Stimulated activated memory B cell treated with anti-CD40 and anti-IgM and Interleukin-4, amounts not matched to agents 10 μg/mL and 1 μg/mL and 100 μg/mL, for 72 hours (primary cell): Measurements from ENCODE around the gene FHIT.
A peak's percentile ranks its signal among the peaks of the same experiment; 100 is the strongest.

ENCODE experiments used
- ATAC-seq: fragments of 150-1000 bp; cut with Tn5 transposase; 2 replicates; pipeline ENCODE4 v1.10.0; 2021
- H3K27ac Mint-ChIP-seq: one replicate; pipeline ENCODE4 v1.8.0; 2022; ENCODE audit warnings: mild to moderate bottlenecking, mixed read lengths
- H3K27me3 Mint-ChIP-seq: one replicate; pipeline ENCODE4 v1.8.0; 2022; ENCODE audit warnings: mixed read lengths
- H3K36me3 Mint-ChIP-seq: one replicate; pipeline ENCODE4 v1.8.0; 2022; ENCODE audit warnings: mixed read lengths
- H3K4me1 Mint-ChIP-seq: one replicate; pipeline ENCODE4 v1.8.0; 2022; ENCODE audit warnings: mixed read lengths
- H3K4me3 Mint-ChIP-seq: one replicate; pipeline ENCODE4 v1.8.0; 2022; ENCODE audit warnings: mild to moderate bottlenecking, moderate library complexity, mixed read lengths
- H3K9me3 Mint-ChIP-seq: one replicate; pipeline ENCODE4 v1.8.0; 2022; ENCODE audit warnings: mixed read lengths

FHIT gene

GRCh38 chr3:60844256-60844655, 407.0 kb downstream of the FHIT start:
- Mint-ChIP-seq H3K27ac (no peak overlapping the region), H3K27me3 (no peaks in the 10 kb centered on the region), H3K36me3 (no peaks in the 10 kb centered on the region), H3K4me3 (no peak overlapping the region), H3K9me3 (no peaks in the 10 kb centered on the region), H3K4me1 (no peaks in the 10 kb centered on the region)
- ATAC-seq, result no peak

GRCh38 chr3:60841355-60841754, 409.9 kb downstream of the FHIT start:
- Mint-ChIP-seq H3K9me3 (no peaks in the 10 kb centered on the region), H3K4me1 (no peaks in the 10 kb centered on the region), H3K4me3 (no peak overlapping the region), H3K27ac (no peak overlapping the region), H3K27me3 (no peaks in the 10 kb centered on the region), H3K36me3 (no peaks in the 10 kb centered on the region)
- ATAC-seq, result no peak

- Mint-ChIP-seq H3K27me3 (no peaks in the 10 kb centered on the region), H3K4me3 (no peak overlapping the region), H3K36me3 (no peaks in the 10 kb centered on the region), H3K4me1 (no peaks in the 10 kb centered on the region), H3K27ac (no peak overlapping the region), H3K9me3 (peaks cover 2% of the 10 kb centered on the region)
- ATAC-seq, result no peak
These were observed 412.0 kb downstream of the FHIT start for GRCh38 chr3:60839246-60839645.

GRCh38 chr3:60835796-60836195, 415.5 kb downstream of the FHIT start:
- ATAC-seq, result no peak
- Mint-ChIP-seq H3K27ac (no peak overlapping the region), H3K36me3 (no peaks in the 10 kb centered on the region), H3K4me1 (no peaks in the 10 kb centered on the region), H3K9me3 (peaks cover 2% of the 10 kb centered on the region), H3K27me3 (no peaks in the 10 kb centered on the region), H3K4me3 (no peak overlapping the region)

GRCh38 chr3:60829058-60829457, 422.2 kb downstream of the FHIT start:
- H3K9me3 Mint-ChIP-seq, result peaks cover 3% of the 10 kb centered on the region
- no peaks in the 10 kb centered on the region for H3K27me3 Mint-ChIP-seq
- H3K4me1 Mint-ChIP-seq, result no peaks in the 10 kb centered on the region
- peaks cover 10% of the 10 kb centered on the region for H3K36me3 Mint-ChIP-seq
- H3K27ac Mint-ChIP-seq, result no peak overlapping the region
- H3K4me3 Mint-ChIP-seq, result no peak overlapping the region
- ATAC-seq, result no peak

- Mint-ChIP-seq H3K27ac (no peak overlapping the region), H3K36me3 (peaks cover 20% of the 10 kb centered on the region), H3K4me1 (no peaks in the 10 kb centered on the region), H3K9me3 (peaks cover 6% of the 10 kb centered on the region), H3K27me3 (no peaks in the 10 kb centered on the region), H3K4me3 (no peak overlapping the region)
- no peak for ATAC-seq
These were observed 423.6 kb downstream of the FHIT start for GRCh38 chr3:60827666-60828065.

GRCh38 chr3:60826511-60826910, 424.7 kb downstream of the FHIT start:
- Mint-ChIP-seq H3K9me3 (peaks cover 6% of the 10 kb centered on the region), H3K4me3 (no peak overlapping the region), H3K36me3 (peaks cover 25% of the 10 kb centered on the region), H3K27ac (no peak overlapping the region), H3K4me1 (no peaks in the 10 kb centered on the region), H3K27me3 (no peaks in the 10 kb centered on the region)
- no peak for ATAC-seq

- peaks cover 1% of the 10 kb centered on the region for H3K36me3 Mint-ChIP-seq
- H3K9me3 Mint-ChIP-seq, result peaks cover 6% of the 10 kb centered on the region
- no peak overlapping the region for H3K4me3 Mint-ChIP-seq
- no peaks in the 10 kb centered on the region for H3K4me1 Mint-ChIP-seq
- H3K27ac Mint-ChIP-seq, result no peak overlapping the region
- no peaks in the 10 kb centered on the region for H3K27me3 Mint-ChIP-seq
- ATAC-seq, result peak; percentile 63
These were observed 438.8 kb downstream of the FHIT start for GRCh38 chr3:60812502-60812901.

- Mint-ChIP-seq H3K9me3 (peaks cover 3% of the 10 kb centered on the region), H3K27ac (no peak overlapping the region), H3K36me3 (no peaks in the 10 kb centered on the region), H3K27me3 (no peaks in the 10 kb centered on the region), H3K4me3 (no peak overlapping the region), H3K4me1 (no peaks in the 10 kb centered on the region)
- no peak for ATAC-seq
These were observed 440.4 kb downstream of the FHIT start for GRCh38 chr3:60810881-60811280.

- no peak for ATAC-seq
- H3K36me3 Mint-ChIP-seq, result no peaks in the 10 kb centered on the region
- no peaks in the 10 kb centered on the region for H3K4me1 Mint-ChIP-seq
- no peaks in the 10 kb centered on the region for H3K27me3 Mint-ChIP-seq
- no peak overlapping the region for H3K27ac Mint-ChIP-seq
- H3K9me3 Mint-ChIP-seq, result no peaks in the 10 kb centered on the region
- H3K4me3 Mint-ChIP-seq, result no peak overlapping the region
These were observed 441.2 kb downstream of the FHIT start for GRCh38 chr3:60809857-60810610.

- Mint-ChIP-seq H3K27ac (no peak overlapping the region), H3K9me3 (peaks cover 2% of the 10 kb centered on the region), H3K27me3 (no peaks in the 10 kb centered on the region)
These were observed 447.8 kb downstream of the FHIT start for GRCh38 chr3:60803216-60804173.

GRCh38 chr3:60801307-60801706, 449.9 kb downstream of the FHIT start:
- H3K27me3 Mint-ChIP-seq, result no peaks in the 10 kb centered on the region
- no peak overlapping the region for H3K27ac Mint-ChIP-seq
- H3K4me1 Mint-ChIP-seq, result no peaks in the 10 kb centered on the region
- H3K36me3 Mint-ChIP-seq, result no peaks in the 10 kb centered on the region
- H3K9me3 Mint-ChIP-seq, result peaks cover 2% of the 10 kb centered on the region
- no peak for ATAC-seq
- H3K4me3 Mint-ChIP-seq, result no peak overlapping the region

More at GRCh38 chr3:60803216-60804173, 447.8 kb downstream of the FHIT start:
- no peak overlapping the region for H3K4me3 Mint-ChIP-seq
- H3K36me3 Mint-ChIP-seq, result no peaks in the 10 kb centered on the region
- no peaks in the 10 kb centered on the region for H3K4me1 Mint-ChIP-seq
- ATAC-seq, result no peak

GRCh38 chr3:60798456-60798855, 452.8 kb downstream of the FHIT start:
- no peak overlapping the region for H3K4me3 Mint-ChIP-seq
- peaks cover 2% of the 10 kb centered on the region for H3K9me3 Mint-ChIP-seq
- ATAC-seq, result no peak
- no peaks in the 10 kb centered on the region for H3K36me3 Mint-ChIP-seq
- no peaks in the 10 kb centered on the region for H3K27me3 Mint-ChIP-seq
- H3K4me1 Mint-ChIP-seq, result no peaks in the 10 kb centered on the region
- no peak overlapping the region for H3K27ac Mint-ChIP-seq

GRCh38 chr3:60792249-60792852, 458.9 kb downstream of the FHIT start:
- H3K4me1 Mint-ChIP-seq, result no peaks in the 10 kb centered on the region
- no peaks in the 10 kb centered on the region for H3K36me3 Mint-ChIP-seq
- H3K4me3 Mint-ChIP-seq, result no peak overlapping the region
- H3K9me3 Mint-ChIP-seq, result no peaks in the 10 kb centered on the region
- no peaks in the 10 kb centered on the region for H3K27me3 Mint-ChIP-seq
- ATAC-seq, result no peak
- H3K27ac Mint-ChIP-seq, result no peak overlapping the region

GRCh38 chr3:60788185-60788584, 463.1 kb downstream of the FHIT start:
- Mint-ChIP-seq H3K4me3 (no peak overlapping the region), H3K36me3 (no peaks in the 10 kb centered on the region), H3K4me1 (no peaks in the 10 kb centered on the region), H3K27me3 (no peaks in the 10 kb centered on the region), H3K27ac (no peak overlapping the region), H3K9me3 (peaks cover under 1% of the 10 kb centered on the region)
- ATAC-seq, result no peak
